ENCODE data around the gene ZNF154. TPM values are rescaled to one million over a fixed set of nuclear protein-coding genes. Genes with fewer than 3 reads are reported as not detected.

ZNF154 gene
- total RNA-seq, 1 donor from 2014 or later: 23.2 TPM

GRCh38 chr19:57668635-57669034 lies 40.4 kb downstream of the ZNF154 start, which contains the start of gene ZSCAN4:
TSS of gene ZSCAN4 (plus strand) at chr19:57668935. CDS start at chr19:57676146, 7,211 bp downstream.
- peaks cover 8% of the 10 kb centered on the region for H3K4me1 Mint-ChIP-seq (ENCODE audit: unreplicated experiment)
- H3K4me3 Mint-ChIP-seq (ENCODE audit: unreplicated experiment): no peak within 1 kb of the TSS
- H3K27ac Mint-ChIP-seq (ENCODE audit: unreplicated experiment): no peak within 1 kb of the TSS
- H3K27me3 Mint-ChIP-seq (ENCODE audit: unreplicated experiment): no peaks in the 10 kb centered on the region
- no peaks in the 10 kb centered on the region for H3K36me3 Mint-ChIP-seq (ENCODE audit: low read depth, unreplicated experiment)
- no peaks in the 10 kb centered on the region for H3K9me3 Mint-ChIP-seq (ENCODE audit: unreplicated experiment)
- no peak for TF ChIP-seq CTCF (IDR thresholded peaks at IDR 0.05; ENCODE audit: unreplicated experiment)
- no peak for DNase-seq (ENCODE audit: low spot score)

- no peak for TF ChIP-seq CTCF (IDR thresholded peaks at IDR 0.05; ENCODE audit: unreplicated experiment)
- Mint-ChIP-seq H3K9me3 (ENCODE audit: unreplicated experiment) (no peaks in the 10 kb centered on the region), H3K27me3 (ENCODE audit: unreplicated experiment) (no peaks in the 10 kb centered on the region), H3K4me1 (ENCODE audit: unreplicated experiment) (peaks cover 8% of the 10 kb centered on the region), H3K4me3 (ENCODE audit: unreplicated experiment) (no peak overlapping the region), H3K27ac (ENCODE audit: unreplicated experiment) (no peak overlapping the region), H3K36me3 (ENCODE audit: low read depth, unreplicated experiment) (no peaks in the 10 kb centered on the region)
- no peak for DNase-seq (ENCODE audit: low spot score)
These were observed 41.8 kb downstream of the ZNF154 start for GRCh38 chr19:57667228-57667627.

GRCh38 chr19:57665261-57665806 lies 43.7 kb downstream of the ZNF154 start:
- peak overlapping the region; percentile 59 for H3K4me3 Mint-ChIP-seq (ENCODE audit: unreplicated experiment)
- no peaks in the 10 kb centered on the region for H3K9me3 Mint-ChIP-seq (ENCODE audit: unreplicated experiment)
- H3K4me1 Mint-ChIP-seq (ENCODE audit: unreplicated experiment): peaks cover 8% of the 10 kb centered on the region
- no peak for DNase-seq (ENCODE audit: low spot score)
- no peak overlapping the region for H3K27ac Mint-ChIP-seq (ENCODE audit: unreplicated experiment)
- H3K27me3 Mint-ChIP-seq (ENCODE audit: unreplicated experiment): peaks cover 2% of the 10 kb centered on the region
- no peaks in the 10 kb centered on the region for H3K36me3 Mint-ChIP-seq (ENCODE audit: low read depth, unreplicated experiment)
- no peak for TF ChIP-seq CTCF (IDR thresholded peaks at IDR 0.05; ENCODE audit: unreplicated experiment)

GRCh38 chr19:57664269-57665127 lies 44.5 kb downstream of the ZNF154 start:
- DNase-seq (ENCODE audit: low spot score): peak; percentile 53
- Mint-ChIP-seq H3K4me1 (ENCODE audit: unreplicated experiment) (peaks cover 8% of the 10 kb centered on the region), H3K9me3 (ENCODE audit: unreplicated experiment) (no peaks in the 10 kb centered on the region), H3K27me3 (ENCODE audit: unreplicated experiment) (peaks cover 2% of the 10 kb centered on the region), H3K27ac (ENCODE audit: unreplicated experiment) (no peak overlapping the region), H3K4me3 (ENCODE audit: unreplicated experiment) (peak overlapping the region; percentile 85), H3K36me3 (ENCODE audit: low read depth, unreplicated experiment) (no peaks in the 10 kb centered on the region)
- no peak for TF ChIP-seq CTCF (IDR thresholded peaks at IDR 0.05; ENCODE audit: unreplicated experiment)

GRCh38 chr19:57656346-57656745 lies 52.7 kb downstream of the ZNF154 start:
- peaks cover 15% of the 10 kb centered on the region for H3K27me3 Mint-ChIP-seq (ENCODE audit: unreplicated experiment)

More at GRCh38 chr19:57656346-57656745, 52.7 kb downstream of the ZNF154 start:
- DNase-seq (ENCODE audit: low spot score): no peak
- no peak overlapping the region for H3K27ac Mint-ChIP-seq (ENCODE audit: unreplicated experiment)
- H3K4me3 Mint-ChIP-seq (ENCODE audit: unreplicated experiment): peak overlapping the region; percentile 56
- peaks cover 26% of the 10 kb centered on the region for H3K4me1 Mint-ChIP-seq (ENCODE audit: unreplicated experiment)
- no peak for TF ChIP-seq CTCF (IDR thresholded peaks at IDR 0.05; ENCODE audit: unreplicated experiment)
- H3K36me3 Mint-ChIP-seq (ENCODE audit: low read depth, unreplicated experiment): peaks cover 47% of the 10 kb centered on the region
- H3K9me3 Mint-ChIP-seq (ENCODE audit: unreplicated experiment): peaks cover 4% of the 10 kb centered on the region

Data from endothelial cell (in vitro differentiated cells).